Hepatocyte (in vitro differentiated cells): ENCODE data around the gene CAPZB.

Experiments
- CTCF ChIP-seq: fragments of 200-600 bp; sonication (generic); IDR thresholded peaks from 2 replicates; pipeline ENCODE4 v1.5.1; 2016; ENCODE audit warnings: antibody characterized with exemption, mild to moderate bottlenecking; ENCODE audit not compliant: poor library complexity
- EZH2 ChIP-seq: fragments of 200-600 bp; sonication (generic); IDR thresholded peaks from 2 replicates; pipeline ENCODE4 v1.6.1; 2016; ENCODE audit warnings: antibody characterized with exemption, mild to moderate bottlenecking, borderline replicate concordance
- EZH2phosphoT487 ChIP-seq: fragments of 200-600 bp; sonication (generic); IDR thresholded peaks from one replicate; pipeline ENCODE4 v1.6.1; 2018; ENCODE audit warnings: antibody characterized with exemption, mild to moderate bottlenecking, low read depth, moderate library complexity; ENCODE audit not compliant: unreplicated experiment, severe bottlenecking

- no peak for TF ChIP-seq CTCF
- TF ChIP-seq EZH2: no peak
- no peak for TF ChIP-seq EZH2phosphoT487
These were observed 8.2 kb upstream of the CAPZB start for GRCh38 chr1:19493547-19493946.
